ENCODE data around the gene DCLRE1B.

DNA sequence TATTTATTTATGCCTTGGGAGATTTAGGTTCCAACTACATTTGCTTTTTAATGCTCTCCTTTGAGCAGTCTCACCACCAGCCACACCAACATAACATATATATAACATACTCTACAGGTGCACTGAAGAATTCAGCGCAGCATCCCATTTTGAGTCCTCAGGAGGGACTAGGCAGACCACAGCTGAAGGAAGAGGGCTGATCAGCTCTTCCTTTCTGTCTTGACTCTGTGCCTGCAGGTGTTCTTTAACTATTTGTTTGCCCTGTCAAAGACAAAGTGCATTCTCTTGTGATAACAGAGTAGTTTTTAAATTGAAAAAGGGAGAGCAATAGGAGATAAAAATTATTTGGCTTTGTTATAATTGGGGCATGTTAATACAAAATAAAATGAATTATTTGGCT lies 41.0 kb downstream of the DCLRE1B start:
- TF ChIP-seq ATF2 (tag by site-specific recombination; IDR thresholded peaks at IDR 0.05; ENCODE audit: low read depth) (no peak), SP2 (tag by site-specific recombination; IDR thresholded peaks at IDR 0.05) (no peak), KLF16 (tag by site-specific recombination; IDR thresholded peaks at IDR 0.05) (no peak), ZNF157 (tag by site-specific recombination; IDR thresholded peaks at IDR 0.05) (no peak), ZBTB1 (tag by site-specific recombination; IDR thresholded peaks at IDR 0.05) (no peak), REST (tag by site-specific recombination; IDR thresholded peaks at IDR 0.05) (no peak), OVOL3 (tag by site-specific recombination; IDR thresholded peaks at IDR 0.05) (no peak), ZBTB8A (tag by site-specific recombination; IDR thresholded peaks at IDR 0.05) (no peak), ZNF513 (tag by site-specific recombination; IDR thresholded peaks at IDR 0.05) (no peak)
- TF ChIP-seq, protein P1, sequence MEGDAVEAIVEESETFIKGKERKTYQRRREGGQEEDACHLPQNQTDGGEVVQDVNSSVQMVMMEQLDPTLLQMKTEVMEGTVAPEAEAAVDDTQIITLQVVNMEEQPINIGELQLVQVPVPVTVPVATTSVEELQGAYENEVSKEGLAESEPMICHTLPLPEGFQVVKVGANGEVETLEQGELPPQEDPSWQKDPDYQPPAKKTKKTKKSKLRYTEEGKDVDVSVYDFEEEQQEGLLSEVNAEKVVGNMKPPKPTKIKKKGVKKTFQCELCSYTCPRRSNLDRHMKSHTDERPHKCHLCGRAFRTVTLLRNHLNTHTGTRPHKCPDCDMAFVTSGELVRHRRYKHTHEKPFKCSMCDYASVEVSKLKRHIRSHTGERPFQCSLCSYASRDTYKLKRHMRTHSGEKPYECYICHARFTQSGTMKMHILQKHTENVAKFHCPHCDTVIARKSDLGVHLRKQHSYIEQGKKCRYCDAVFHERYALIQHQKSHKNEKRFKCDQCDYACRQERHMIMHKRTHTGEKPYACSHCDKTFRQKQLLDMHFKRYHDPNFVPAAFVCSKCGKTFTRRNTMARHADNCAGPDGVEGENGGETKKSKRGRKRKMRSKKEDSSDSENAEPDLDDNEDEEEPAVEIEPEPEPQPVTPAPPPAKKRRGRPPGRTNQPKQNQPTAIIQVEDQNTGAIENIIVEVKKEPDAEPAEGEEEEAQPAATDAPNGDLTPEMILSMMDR (tag by site-specific recombination; IDR thresholded peaks at IDR 0.05): no peak
- TF ChIP-seq, protein P2, sequence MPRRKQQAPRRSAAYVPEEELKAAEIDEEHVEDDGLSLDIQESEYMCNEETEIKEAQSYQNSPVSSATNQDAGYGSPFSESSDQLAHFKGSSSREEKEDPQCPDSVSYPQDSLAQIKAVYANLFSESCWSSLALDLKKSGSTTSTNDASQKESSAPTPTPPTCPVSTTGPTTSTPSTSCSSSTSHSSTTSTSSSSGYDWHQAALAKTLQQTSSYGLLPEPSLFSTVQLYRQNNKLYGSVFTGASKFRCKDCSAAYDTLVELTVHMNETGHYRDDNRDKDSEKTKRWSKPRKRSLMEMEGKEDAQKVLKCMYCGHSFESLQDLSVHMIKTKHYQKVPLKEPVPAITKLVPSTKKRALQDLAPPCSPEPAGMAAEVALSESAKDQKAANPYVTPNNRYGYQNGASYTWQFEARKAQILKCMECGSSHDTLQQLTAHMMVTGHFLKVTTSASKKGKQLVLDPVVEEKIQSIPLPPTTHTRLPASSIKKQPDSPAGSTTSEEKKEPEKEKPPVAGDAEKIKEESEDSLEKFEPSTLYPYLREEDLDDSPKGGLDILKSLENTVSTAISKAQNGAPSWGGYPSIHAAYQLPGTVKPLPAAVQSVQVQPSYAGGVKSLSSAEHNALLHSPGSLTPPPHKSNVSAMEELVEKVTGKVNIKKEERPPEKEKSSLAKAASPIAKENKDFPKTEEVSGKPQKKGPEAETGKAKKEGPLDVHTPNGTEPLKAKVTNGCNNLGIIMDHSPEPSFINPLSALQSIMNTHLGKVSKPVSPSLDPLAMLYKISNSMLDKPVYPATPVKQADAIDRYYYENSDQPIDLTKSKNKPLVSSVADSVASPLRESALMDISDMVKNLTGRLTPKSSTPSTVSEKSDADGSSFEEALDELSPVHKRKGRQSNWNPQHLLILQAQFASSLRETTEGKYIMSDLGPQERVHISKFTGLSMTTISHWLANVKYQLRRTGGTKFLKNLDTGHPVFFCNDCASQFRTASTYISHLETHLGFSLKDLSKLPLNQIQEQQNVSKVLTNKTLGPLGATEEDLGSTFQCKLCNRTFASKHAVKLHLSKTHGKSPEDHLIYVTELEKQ (tag by site-specific recombination; IDR thresholded peaks at IDR 0.05; ENCODE audit: borderline replicate concordance): no peak

All from HEK293 (cell line).